ENCODE data around the gene ZMIZ2.

Gene ZMIZ2

DNA sequence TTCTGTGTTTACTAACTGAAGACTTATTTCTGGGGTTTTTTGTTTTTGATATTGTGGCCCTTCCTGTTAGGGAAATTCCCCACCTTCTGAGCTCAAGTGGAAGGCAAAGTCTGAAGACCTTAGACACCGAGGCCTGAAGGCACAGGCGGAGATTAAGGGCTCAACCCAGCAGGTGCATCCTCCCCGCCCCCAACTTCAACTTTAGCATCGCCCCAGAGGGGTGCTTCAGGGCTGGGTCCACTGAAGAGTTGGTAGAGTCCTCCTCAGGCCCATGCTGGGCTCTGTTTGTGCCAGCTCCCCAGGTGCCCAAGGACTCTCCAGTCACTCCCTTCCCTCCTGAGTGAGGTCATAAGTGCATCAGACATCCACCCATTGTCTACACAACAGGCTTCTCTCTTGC, 38.4 kb downstream of the ZMIZ2 start:
- Histone ChIP-seq H3K9ac (ENCODE audit: low read length in 5 of 5) (no peak overlapping the region), H3K9me3 (ENCODE audit: control insufficient read depth in 5 of 5, low read length in 5 of 5) (peaks cover 0 to 15% (median 6%) of the 10 kb centered on the region in 5 donors), H3K27ac (ENCODE audit: low read depth, low read length) (no peak overlapping the region), H3K4me3 (ENCODE audit: low read depth in 1 of 5, low read length in 5 of 5) (no peak overlapping the region), H3K27me3 (ENCODE audit: control insufficient read depth in 5 of 5, insufficient read depth in 4 of 5, low read length in 5 of 5) (no peaks in the 10 kb centered on the region), H3K36me3 (ENCODE audit: control insufficient read depth in 5 of 5, insufficient read depth in 5 of 5, low read length in 5 of 5) (no peaks in the 10 kb centered on the region), H3K4me1 (ENCODE audit: control insufficient read depth in 5 of 5, insufficient read depth in 5 of 5, low read length in 5 of 5) (peaks cover 0 to 8% (median 0%) of the 10 kb centered on the region in 5 donors)

DNA sequence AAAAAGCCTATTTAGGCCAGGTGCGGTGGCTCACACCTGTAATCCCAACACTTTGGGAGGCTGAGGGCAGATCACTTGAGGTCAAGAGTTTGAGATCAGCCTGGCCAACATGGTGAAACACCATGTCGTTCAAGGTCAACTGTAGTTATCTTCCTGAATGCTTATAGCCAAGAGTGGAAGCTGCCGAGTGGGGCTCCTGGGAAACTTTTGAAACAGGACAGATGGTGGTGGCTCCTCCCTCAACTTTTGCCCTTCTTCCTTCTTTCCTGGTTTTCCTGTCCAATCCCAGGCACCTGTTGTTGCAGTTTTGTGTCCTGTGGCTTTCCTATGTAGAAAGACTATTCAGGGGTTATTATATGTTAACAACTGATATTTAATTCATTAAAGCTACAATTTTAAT, 39.1 kb downstream of the ZMIZ2 start:
- no peak overlapping the region for H3K9ac ChIP-seq (ENCODE audit: low read length in 5 of 5)
- no peak overlapping the region for H3K4me3 ChIP-seq (ENCODE audit: low read depth in 1 of 5, low read length in 5 of 5)
- peaks cover 0 to 8% (median 0%) of the 10 kb centered on the region in 5 donors for H3K4me1 ChIP-seq (ENCODE audit: control insufficient read depth in 5 of 5, insufficient read depth in 5 of 5, low read length in 5 of 5)
- H3K9me3 ChIP-seq (ENCODE audit: control insufficient read depth in 5 of 5, low read length in 5 of 5): peaks cover 0 to 11% (median 6%) of the 10 kb centered on the region in 5 donors
- no peak overlapping the region for H3K27ac ChIP-seq (ENCODE audit: low read depth, low read length)
- no peaks in the 10 kb centered on the region for H3K36me3 ChIP-seq (ENCODE audit: control insufficient read depth in 5 of 5, insufficient read depth in 5 of 5, low read length in 5 of 5)
- no peaks in the 10 kb centered on the region for H3K27me3 ChIP-seq (ENCODE audit: control insufficient read depth in 5 of 5, insufficient read depth in 4 of 5, low read length in 5 of 5)

DNA sequence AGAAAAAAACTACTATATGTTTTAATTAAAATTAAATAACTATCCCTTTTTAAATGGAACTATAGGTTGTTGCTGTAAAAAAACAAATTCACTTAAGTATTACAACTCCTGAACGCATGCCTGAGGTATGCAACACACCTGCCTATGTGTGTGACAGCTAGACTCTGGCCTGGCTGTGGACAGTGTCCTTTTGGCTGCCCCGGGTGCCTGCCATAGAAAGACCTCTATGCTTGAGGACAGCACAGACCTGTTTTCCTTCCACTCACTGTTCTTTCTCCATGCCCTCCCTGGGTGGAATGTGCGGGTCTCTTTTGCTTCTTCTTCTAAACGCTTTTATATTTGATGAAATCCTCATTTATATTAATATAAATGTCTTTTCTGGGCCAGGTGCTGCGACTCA, 41.3 kb downstream of the ZMIZ2 start:
- Histone ChIP-seq H3K9ac (ENCODE audit: low read length in 5 of 5) (no peak overlapping the region), H3K4me3 (ENCODE audit: low read depth in 1 of 5, low read length in 5 of 5) (no peak overlapping the region), H3K27ac (ENCODE audit: low read depth, low read length) (no peak overlapping the region), H3K27me3 (ENCODE audit: control insufficient read depth in 5 of 5, insufficient read depth in 4 of 5, low read length in 5 of 5) (no peaks in the 10 kb centered on the region), H3K9me3 (ENCODE audit: control insufficient read depth in 5 of 5, low read length in 5 of 5) (no peaks in the 10 kb centered on the region), H3K4me1 (ENCODE audit: control insufficient read depth in 5 of 5, insufficient read depth in 5 of 5, low read length in 5 of 5) (peaks cover 0 to 8% (median 0%) of the 10 kb centered on the region in 5 donors), H3K36me3 (ENCODE audit: control insufficient read depth in 5 of 5, insufficient read depth in 5 of 5, low read length in 5 of 5) (no peaks in the 10 kb centered on the region)

DNA sequence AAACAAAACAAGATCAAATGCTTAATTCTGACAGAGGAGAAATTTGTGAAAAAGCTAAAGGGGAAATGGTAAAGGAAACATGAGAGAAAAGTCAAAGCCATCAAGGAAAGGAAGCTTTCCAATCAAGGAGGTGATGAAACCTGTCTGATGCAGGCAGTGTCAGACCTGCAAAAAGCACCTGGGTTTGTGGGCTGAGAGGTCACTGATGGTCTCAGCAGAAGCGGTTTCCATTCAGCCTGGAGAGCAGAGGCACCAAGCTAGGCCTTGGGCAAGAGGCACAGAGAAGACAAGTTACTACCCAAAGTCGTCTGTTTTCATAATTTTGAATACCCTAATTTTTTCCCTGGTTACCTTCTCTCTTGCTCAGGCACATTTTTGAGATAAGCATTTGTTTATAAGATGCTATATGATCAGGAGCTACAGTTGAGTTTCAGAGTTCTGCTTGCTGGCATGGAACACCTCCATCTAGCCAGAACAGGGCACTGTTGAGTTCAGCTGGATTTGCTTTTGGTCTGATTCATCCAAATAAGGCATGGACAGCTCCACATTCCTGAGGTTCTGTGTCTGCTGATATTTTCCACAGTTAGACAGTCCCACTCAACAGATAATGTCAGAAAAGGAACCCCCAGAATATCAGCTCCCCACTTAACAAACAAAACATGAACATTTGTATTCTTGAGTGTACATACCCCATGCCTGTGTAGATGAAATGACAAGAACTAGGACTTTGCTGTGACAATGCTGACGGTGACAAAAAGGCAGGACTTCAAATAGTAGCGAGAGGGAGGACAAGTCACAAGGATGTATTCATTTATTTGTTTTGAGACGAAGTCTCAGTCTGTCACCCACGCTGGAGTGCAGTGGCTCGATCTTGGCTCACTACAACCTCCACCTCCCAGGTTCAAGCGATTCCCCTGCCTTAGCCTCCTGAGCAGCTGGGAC, 42.9 kb downstream of the ZMIZ2 start:
- H3K9ac ChIP-seq (ENCODE audit: low read length in 5 of 5): no peak overlapping the region
- H3K4me3 ChIP-seq (ENCODE audit: low read depth in 1 of 5, low read length in 5 of 5): no peak overlapping the region
- H3K27ac ChIP-seq (ENCODE audit: low read depth, low read length): no peak overlapping the region
- H3K27me3 ChIP-seq (ENCODE audit: control insufficient read depth in 5 of 5, insufficient read depth in 4 of 5, low read length in 5 of 5): no peaks in the 10 kb centered on the region
- peaks cover 0 to 12% (median 7%) of the 10 kb centered on the region in 5 donors for H3K4me1 ChIP-seq (ENCODE audit: control insufficient read depth in 5 of 5, insufficient read depth in 5 of 5, low read length in 5 of 5)
- no peaks in the 10 kb centered on the region for H3K36me3 ChIP-seq (ENCODE audit: control insufficient read depth in 5 of 5, insufficient read depth in 5 of 5, low read length in 5 of 5)
- no peaks in the 10 kb centered on the region for H3K9me3 ChIP-seq (ENCODE audit: control insufficient read depth in 5 of 5, low read length in 5 of 5)

DNA sequence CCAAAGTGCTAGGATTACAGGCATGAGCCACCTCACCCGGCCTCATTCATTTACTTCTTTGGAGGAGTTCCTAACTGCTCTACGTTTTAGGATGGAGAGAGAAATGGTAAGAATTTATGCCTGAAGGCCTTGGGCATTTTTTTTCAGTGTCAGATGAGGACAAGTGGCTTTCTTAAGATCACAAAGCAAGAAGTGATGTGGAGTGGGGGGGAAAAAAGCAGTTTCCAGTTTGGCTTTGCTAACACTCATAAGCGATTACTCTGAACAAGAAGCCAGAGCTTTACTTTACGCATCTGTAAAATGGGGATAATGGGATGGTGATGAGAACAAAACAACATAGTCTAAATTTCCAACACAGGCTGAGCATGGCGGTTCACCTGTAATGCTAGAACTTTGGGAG, 45.3 kb downstream of the ZMIZ2 start:
- Histone ChIP-seq H3K36me3 (ENCODE audit: control insufficient read depth in 5 of 5, insufficient read depth in 5 of 5, low read length in 5 of 5) (no peaks in the 10 kb centered on the region), H3K27me3 (ENCODE audit: control insufficient read depth in 5 of 5, insufficient read depth in 4 of 5, low read length in 5 of 5) (no peaks in the 10 kb centered on the region), H3K27ac (ENCODE audit: low read depth, low read length) (no peak overlapping the region), H3K4me1 (ENCODE audit: control insufficient read depth in 5 of 5, insufficient read depth in 5 of 5, low read length in 5 of 5) (peaks cover 5 to 31% (median 22%) of the 10 kb centered on the region in 5 donors), H3K9ac (ENCODE audit: low read length in 5 of 5) (no peak overlapping the region), H3K4me3 (ENCODE audit: low read depth in 1 of 5, low read length in 5 of 5) (no peak overlapping the region), H3K9me3 (ENCODE audit: control insufficient read depth in 5 of 5, low read length in 5 of 5) (no peaks in the 10 kb centered on the region)

DNA sequence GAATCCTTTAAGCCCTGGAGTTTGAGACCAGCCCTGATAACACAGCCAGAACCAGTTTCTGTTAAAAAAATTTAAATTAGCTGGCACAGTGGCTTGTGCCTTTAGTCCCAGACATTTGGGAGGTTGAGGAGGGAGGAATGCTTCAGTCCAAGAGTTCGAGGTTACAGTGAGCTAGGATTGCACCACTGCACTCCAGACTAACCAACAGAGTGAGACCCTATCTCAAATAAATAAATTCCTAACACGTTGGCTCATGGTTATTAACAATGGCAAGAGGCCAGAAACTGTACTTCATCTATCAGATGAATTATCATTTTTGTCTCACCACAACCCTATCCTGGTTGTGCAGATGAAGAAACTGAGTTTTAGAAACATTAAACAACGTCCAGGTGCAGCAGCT, 45.7 kb downstream of the ZMIZ2 start:
- Histone ChIP-seq H3K9ac (ENCODE audit: low read length in 5 of 5) (no peak overlapping the region), H3K36me3 (ENCODE audit: control insufficient read depth in 5 of 5, insufficient read depth in 5 of 5, low read length in 5 of 5) (peaks cover 0 to 2% (median under 1%) of the 10 kb centered on the region in 5 donors), H3K27ac (ENCODE audit: low read depth, low read length) (no peak overlapping the region), H3K4me1 (ENCODE audit: control insufficient read depth in 5 of 5, insufficient read depth in 5 of 5, low read length in 5 of 5) (peaks cover 5 to 34% (median 26%) of the 10 kb centered on the region in 5 donors), H3K9me3 (ENCODE audit: control insufficient read depth in 5 of 5, low read length in 5 of 5) (no peaks in the 10 kb centered on the region), H3K27me3 (ENCODE audit: control insufficient read depth in 5 of 5, insufficient read depth in 4 of 5, low read length in 5 of 5) (no peaks in the 10 kb centered on the region), H3K4me3 (ENCODE audit: low read depth in 1 of 5, low read length in 5 of 5) (no peak overlapping the region)

DNA sequence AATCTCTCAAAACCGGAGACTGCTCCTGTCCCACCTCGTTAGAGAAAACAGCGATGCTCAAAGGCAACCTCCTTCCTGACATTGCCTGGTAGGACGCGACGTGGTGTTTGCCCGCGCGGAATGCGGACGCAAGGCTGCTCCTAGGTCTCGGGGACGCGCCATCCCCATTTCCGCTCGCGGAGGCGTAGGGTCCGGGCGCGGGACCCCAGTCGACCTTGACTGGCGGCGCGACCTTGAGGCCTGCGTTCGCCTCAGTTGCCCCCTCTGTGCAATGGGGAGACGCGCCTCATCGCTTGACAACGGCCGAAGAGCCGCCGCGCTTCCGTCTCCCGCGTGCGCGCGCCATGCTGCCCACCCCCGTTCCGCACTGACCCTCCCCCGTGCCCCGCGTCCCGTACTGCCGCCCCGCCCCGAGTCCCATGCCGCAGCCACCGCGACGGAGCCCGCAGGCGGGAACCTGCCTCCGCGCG, 47.4 kb downstream of the ZMIZ2 start:
- H3K27ac ChIP-seq (ENCODE audit: low read depth, low read length): peak overlapping the region; percentile 30
- H3K9ac ChIP-seq (ENCODE audit: low read length in 5 of 5): peak overlapping the region in 4 of 5 donors; percentile 69 to 82 (median 76)
- H3K4me1 ChIP-seq (ENCODE audit: control insufficient read depth in 5 of 5, insufficient read depth in 5 of 5, low read length in 5 of 5): peaks cover 5 to 32% (median 29%) of the 10 kb centered on the region in 5 donors
- H3K9me3 ChIP-seq (ENCODE audit: control insufficient read depth in 5 of 5, low read length in 5 of 5): no peaks in the 10 kb centered on the region
- H3K4me3 ChIP-seq (ENCODE audit: low read depth in 1 of 5, low read length in 5 of 5): peak overlapping the region; percentile 75 to 91 (median 80)
- peaks cover 5 to 19% (median 15%) of the 10 kb centered on the region in 5 donors for H3K36me3 ChIP-seq (ENCODE audit: control insufficient read depth in 5 of 5, insufficient read depth in 5 of 5, low read length in 5 of 5)
- no peaks in the 10 kb centered on the region for H3K27me3 ChIP-seq (ENCODE audit: control insufficient read depth in 5 of 5, insufficient read depth in 4 of 5, low read length in 5 of 5)

DNA sequence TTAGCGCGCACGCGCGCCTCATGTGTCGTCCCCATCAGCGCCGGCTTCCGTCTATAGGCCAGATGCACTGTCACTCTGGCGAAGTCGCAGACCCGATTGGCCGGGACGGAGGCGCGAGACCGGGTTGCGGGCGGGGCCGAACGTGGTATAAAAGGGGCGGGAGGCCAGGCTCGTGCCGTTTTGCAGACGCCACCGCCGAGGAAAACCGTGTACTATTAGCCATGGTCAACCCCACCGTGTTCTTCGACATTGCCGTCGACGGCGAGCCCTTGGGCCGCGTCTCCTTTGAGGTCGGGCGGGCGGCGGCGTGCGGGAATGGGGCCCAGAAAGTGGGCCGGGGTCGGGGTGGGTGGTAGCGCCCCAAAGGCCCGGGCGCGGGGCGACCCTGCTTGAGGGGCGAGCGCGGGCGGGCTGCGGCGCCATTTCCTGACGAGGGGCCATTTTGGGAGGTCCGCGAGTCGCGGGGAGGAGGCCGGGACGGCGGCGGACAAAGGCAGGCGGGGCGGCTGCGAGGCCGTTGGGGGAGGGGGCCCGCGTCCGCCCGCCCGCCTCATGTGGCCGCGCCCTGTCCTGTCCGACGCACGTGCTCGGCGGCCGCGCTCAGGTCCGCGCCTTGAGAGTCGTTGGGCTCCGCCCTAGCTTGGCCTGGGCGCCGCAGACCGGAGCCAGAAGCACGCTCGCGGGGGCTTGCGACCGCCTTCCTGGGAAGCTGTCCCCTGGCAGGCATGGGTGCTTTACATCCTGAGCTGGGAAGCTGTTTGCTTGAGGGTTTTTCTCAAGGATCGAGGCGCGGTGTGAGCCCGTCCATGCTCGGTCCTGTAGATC, 48.1 kb downstream of the ZMIZ2 start, which contains the start of gene PPIA:
PPIA (plus strand) TSS at position 178 of the 825 bp plus-strand sequence; CDS start at position 222, 44 bp downstream.
- Histone ChIP-seq H3K36me3 (ENCODE audit: control insufficient read depth in 5 of 5, insufficient read depth in 5 of 5, low read length in 5 of 5) (peaks cover 5 to 24% (median 19%) of the 10 kb centered on the region in 5 donors), H3K9me3 (ENCODE audit: control insufficient read depth in 5 of 5, low read length in 5 of 5) (no peaks in the 10 kb centered on the region), H3K27me3 (ENCODE audit: control insufficient read depth in 5 of 5, insufficient read depth in 4 of 5, low read length in 5 of 5) (no peaks in the 10 kb centered on the region), H3K9ac (ENCODE audit: low read length in 5 of 5) (peak within 1 kb of the TSS; percentile 82 to 94 (median 89)), H3K27ac (ENCODE audit: low read depth, low read length) (peak within 1 kb of the TSS; percentile 99), H3K4me1 (ENCODE audit: control insufficient read depth in 5 of 5, insufficient read depth in 5 of 5, low read length in 5 of 5) (peaks cover 5 to 32% (median 28%) of the 10 kb centered on the region in 5 donors), H3K4me3 (ENCODE audit: low read depth in 1 of 5, low read length in 5 of 5) (peak within 1 kb of the TSS; percentile 75 to 95 (median 91))

DNA sequence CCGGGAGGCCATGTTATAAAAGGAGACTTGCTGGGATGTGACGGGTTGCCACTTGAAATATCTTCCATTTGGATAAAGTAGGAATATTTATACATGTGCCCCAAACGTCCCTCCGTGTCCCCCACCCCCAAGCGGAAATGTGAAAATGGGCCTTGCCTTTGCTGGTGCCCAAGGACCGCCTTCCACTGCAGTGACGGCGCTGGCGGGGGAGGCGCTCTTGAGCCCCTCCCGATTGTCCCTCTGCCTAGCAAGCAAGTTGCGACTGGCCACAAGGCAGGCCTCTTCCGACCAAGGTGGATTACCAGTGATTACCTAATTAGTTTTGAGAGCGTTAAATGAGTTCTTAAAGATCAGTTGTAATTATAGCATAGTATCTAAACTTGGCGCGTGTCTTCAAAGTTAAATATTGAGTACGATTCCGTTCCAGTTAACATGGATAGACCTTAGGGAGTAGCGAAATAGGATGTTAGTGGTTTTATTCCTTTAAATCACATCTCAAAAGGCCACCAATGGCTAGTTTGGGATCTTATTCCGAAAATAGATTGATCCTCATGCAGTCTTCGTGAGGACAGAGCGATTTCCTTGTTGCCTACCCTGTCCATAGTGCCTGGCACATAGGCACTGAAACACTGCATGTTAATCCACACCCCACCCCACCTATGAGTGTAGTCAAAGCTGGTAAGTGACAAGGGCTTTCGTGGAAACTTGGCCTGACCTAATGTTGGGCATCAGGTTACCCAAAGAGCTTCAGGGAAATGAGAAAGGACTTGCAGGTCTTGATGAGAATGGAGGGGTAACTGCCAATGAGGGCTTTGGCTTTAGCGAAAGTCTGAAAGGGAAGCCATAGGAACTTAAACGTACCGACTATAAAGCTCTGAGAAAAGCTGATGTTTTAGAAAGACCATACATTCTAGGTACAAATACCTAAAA, 48.9 kb downstream of the ZMIZ2 start:
- Histone ChIP-seq H3K9me3 (ENCODE audit: control insufficient read depth in 5 of 5, low read length in 5 of 5) (no peaks in the 10 kb centered on the region), H3K9ac (ENCODE audit: low read length in 5 of 5) (peak overlapping the region; percentile 79 to 94 (median 89)), H3K4me1 (ENCODE audit: control insufficient read depth in 5 of 5, insufficient read depth in 5 of 5, low read length in 5 of 5) (peaks cover 5 to 32% (median 26%) of the 10 kb centered on the region in 5 donors), H3K4me3 (ENCODE audit: low read depth in 1 of 5, low read length in 5 of 5) (peak overlapping the region; percentile 74 to 95 (median 91)), H3K27me3 (ENCODE audit: control insufficient read depth in 5 of 5, insufficient read depth in 4 of 5, low read length in 5 of 5) (no peaks in the 10 kb centered on the region), H3K36me3 (ENCODE audit: control insufficient read depth in 5 of 5, insufficient read depth in 5 of 5, low read length in 5 of 5) (peaks cover 9 to 33% (median 27%) of the 10 kb centered on the region in 5 donors), H3K27ac (ENCODE audit: low read depth, low read length) (peak overlapping the region; percentile 99)
